ENCODE data around the gene RAB3IP.

Gene RAB3IP

DNA sequence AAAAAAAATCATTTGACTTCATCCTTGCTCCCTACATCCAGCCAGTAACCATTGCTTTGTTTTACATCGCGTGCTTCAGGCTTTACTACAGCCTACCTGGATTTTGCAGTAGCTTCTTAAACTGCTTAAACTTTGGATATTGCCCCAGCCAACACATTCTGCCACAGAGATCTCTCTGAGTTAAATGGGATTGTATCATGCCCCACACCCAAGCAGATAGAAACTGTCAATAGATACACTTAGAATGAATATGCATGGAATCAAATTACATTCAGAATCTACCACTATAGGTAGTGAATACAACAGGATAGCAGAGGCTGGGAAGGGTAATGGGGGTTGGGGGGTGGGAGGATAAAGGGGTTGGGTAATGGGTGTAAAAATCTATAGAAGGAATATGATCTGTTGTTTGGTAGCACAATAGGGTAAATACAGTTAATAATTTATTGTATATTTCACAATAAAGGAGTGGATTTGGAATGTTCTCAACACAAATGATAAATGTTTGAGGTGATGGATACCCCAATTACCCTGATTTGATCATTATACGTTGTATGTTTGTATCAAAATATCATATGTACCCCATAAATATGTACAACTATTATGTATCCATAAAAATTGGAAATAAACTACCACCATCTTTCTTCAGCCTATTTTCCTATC is 83.7 kb downstream of the RAB3IP start:
- Histone ChIP-seq H3K27me3 (ENCODE audit: insufficient read depth, insufficient read length) (no peaks in the 10 kb centered on the region), H3K36me3 (ENCODE audit: insufficient read depth, insufficient read length, low read length) (no peaks in the 10 kb centered on the region), H3K4me1 (ENCODE audit: insufficient read depth, insufficient read length) (no peaks in the 10 kb centered on the region), H3K9ac (ENCODE audit: insufficient read length, low read depth) (no peak overlapping the region), H3K4me3 (ENCODE audit: insufficient read length, low read depth) (no peak overlapping the region), H3K9me3 (ENCODE audit: insufficient read depth, low read length) (no peaks in the 10 kb centered on the region)
- DNase-seq (ENCODE audit: low read depth, low spot score): no peak
- TF ChIP-seq YY1 (IDR thresholded peaks at IDR 0.05; ENCODE audit: insufficient read depth, insufficient read length): no peak
- no peak for TF ChIP-seq ZNF274 (IDR thresholded peaks at IDR 0.05; ENCODE audit: low read depth, low read length)
- no peak for TF ChIP-seq SUZ12 (IDR thresholded peaks at IDR 0.05; ENCODE audit: extremely low read depth, insufficient read depth, insufficient read length)

DNA sequence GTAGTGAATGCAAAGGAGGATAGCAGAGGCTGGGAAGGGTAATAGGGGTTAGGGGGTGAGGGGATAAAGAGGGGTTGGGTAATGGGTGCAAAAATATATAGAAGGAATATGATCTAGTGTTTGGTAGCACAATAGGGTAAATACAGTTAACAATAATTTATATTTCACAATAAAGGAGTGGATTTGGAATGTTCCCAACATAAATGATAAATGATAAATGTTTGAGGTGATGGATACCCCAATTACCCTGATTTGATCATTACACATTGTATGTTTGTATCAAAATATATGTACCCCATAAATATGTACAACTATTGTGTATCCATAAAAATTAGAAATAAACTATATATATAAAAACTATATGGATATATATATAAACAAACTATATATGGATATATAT is 85.4 kb downstream of the RAB3IP start:
- no peaks in the 10 kb centered on the region for H3K36me3 ChIP-seq (ENCODE audit: insufficient read depth, insufficient read length, low read length)
- H3K9ac ChIP-seq (ENCODE audit: insufficient read length, low read depth): no peak overlapping the region
- no peaks in the 10 kb centered on the region for H3K27me3 ChIP-seq (ENCODE audit: insufficient read depth, insufficient read length)
- TF ChIP-seq YY1 (IDR thresholded peaks at IDR 0.05; ENCODE audit: insufficient read depth, insufficient read length) (no peak), ZNF274 (IDR thresholded peaks at IDR 0.05; ENCODE audit: low read depth, low read length) (no peak), SUZ12 (IDR thresholded peaks at IDR 0.05; ENCODE audit: extremely low read depth, insufficient read depth, insufficient read length) (no peak)
- no peak for DNase-seq (ENCODE audit: low read depth, low spot score)
- H3K4me3 ChIP-seq (ENCODE audit: insufficient read length, low read depth): no peak overlapping the region
- no peaks in the 10 kb centered on the region for H3K4me1 ChIP-seq (ENCODE audit: insufficient read depth, insufficient read length)
- no peaks in the 10 kb centered on the region for H3K9me3 ChIP-seq (ENCODE audit: insufficient read depth, low read length)

DNA sequence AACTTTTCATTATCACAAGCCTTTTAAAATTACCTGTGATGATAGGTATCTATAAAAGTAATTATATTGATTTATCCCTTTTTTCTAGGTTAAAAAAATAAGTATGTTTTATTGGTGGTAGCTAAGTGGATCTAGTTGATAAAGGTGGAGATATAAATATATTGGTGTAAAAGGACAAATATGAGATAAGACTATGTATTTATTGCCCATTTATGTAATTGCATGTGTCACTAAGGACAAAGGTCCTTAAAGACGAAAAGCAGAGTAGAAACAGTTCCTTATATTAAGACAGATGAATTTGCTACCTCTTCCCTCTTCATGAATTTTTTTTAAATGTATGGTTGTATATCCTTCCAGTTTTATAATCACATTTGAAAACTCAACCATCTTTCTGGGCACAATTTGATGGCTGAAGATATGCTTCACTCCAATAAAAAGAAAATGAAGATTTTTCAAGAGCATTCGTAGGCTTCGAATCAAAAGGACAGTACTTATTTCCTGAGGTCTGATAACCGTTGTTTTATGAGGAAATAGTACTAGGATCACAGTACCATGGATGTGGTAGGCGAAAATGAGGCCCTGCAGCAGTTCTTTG is 86.4 kb downstream of the RAB3IP start, which contains the start of gene MYRFL:
Gene MYRFL, plus strand, starts transcription at position 262 of the 595 bp plus-strand sequence. Its CDS starts 291 bp downstream, at position 553.
- no peak for DNase-seq (ENCODE audit: low read depth, low spot score)
- no peaks in the 10 kb centered on the region for H3K27me3 ChIP-seq (ENCODE audit: insufficient read depth, insufficient read length)
- TF ChIP-seq ZNF274 (IDR thresholded peaks at IDR 0.05; ENCODE audit: low read depth, low read length) (no peak), SUZ12 (IDR thresholded peaks at IDR 0.05; ENCODE audit: extremely low read depth, insufficient read depth, insufficient read length) (no peak), YY1 (IDR thresholded peaks at IDR 0.05; ENCODE audit: insufficient read depth, insufficient read length) (no peak)
- H3K36me3 ChIP-seq (ENCODE audit: insufficient read depth, insufficient read length, low read length): no peaks in the 10 kb centered on the region
- H3K4me1 ChIP-seq (ENCODE audit: insufficient read depth, insufficient read length): no peaks in the 10 kb centered on the region
- no peak within 1 kb of the TSS for H3K4me3 ChIP-seq (ENCODE audit: insufficient read length, low read depth)
- no peaks in the 10 kb centered on the region for H3K9me3 ChIP-seq (ENCODE audit: insufficient read depth, low read length)
- no peak within 1 kb of the TSS for H3K9ac ChIP-seq (ENCODE audit: insufficient read length, low read depth)

DNA sequence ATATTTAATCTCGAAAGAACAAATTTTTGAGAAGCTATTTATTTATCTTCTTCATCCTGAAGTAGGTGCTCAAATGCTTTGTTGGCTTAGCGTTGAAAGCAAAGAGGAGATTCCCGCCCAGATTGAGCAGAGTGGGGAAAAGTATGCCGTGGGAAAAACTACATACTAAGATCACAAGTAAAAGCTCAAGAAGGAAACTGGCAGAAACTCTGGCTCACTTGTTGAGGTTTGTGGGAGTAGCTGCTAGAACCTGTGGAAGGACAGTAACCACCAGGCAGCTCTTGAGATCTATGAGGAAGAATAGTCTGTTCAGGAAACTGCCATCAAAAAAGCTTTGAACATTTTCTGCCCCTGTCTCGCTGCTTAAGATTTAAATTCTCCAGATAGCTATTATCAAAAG is 90.2 kb downstream of the RAB3IP start:
- TF ChIP-seq YY1 (IDR thresholded peaks at IDR 0.05; ENCODE audit: insufficient read depth, insufficient read length) (no peak), SUZ12 (IDR thresholded peaks at IDR 0.05; ENCODE audit: extremely low read depth, insufficient read depth, insufficient read length) (no peak), ZNF274 (IDR thresholded peaks at IDR 0.05; ENCODE audit: low read depth, low read length) (no peak)
- Histone ChIP-seq H3K4me3 (ENCODE audit: insufficient read length, low read depth) (no peak overlapping the region), H3K27me3 (ENCODE audit: insufficient read depth, insufficient read length) (no peaks in the 10 kb centered on the region), H3K36me3 (ENCODE audit: insufficient read depth, insufficient read length, low read length) (no peaks in the 10 kb centered on the region), H3K9ac (ENCODE audit: insufficient read length, low read depth) (no peak overlapping the region), H3K9me3 (ENCODE audit: insufficient read depth, low read length) (no peaks in the 10 kb centered on the region), H3K4me1 (ENCODE audit: insufficient read depth, insufficient read length) (no peaks in the 10 kb centered on the region)
- no peak for DNase-seq (ENCODE audit: low read depth, low spot score)

DNA sequence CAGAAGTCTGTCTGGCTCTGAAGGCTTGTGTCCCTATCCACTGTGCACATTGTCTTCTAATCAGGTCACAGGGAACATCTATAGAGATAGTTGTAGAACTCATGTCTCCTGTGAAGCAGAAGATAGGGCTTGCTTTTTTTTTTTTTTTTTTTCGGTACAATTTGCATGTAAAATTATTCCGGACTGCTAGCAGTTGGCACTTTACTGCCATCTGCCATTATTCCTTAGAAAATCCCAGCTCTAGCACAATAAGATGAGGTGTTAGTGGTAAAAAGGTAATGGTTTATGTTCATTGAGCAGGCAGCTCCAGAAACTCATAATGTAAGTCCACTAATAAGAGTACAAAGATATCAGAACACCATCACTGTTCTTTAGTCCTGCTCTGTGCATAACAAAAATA is 95.0 kb downstream of the RAB3IP start:
- Histone ChIP-seq H3K4me1 (ENCODE audit: insufficient read depth, insufficient read length) (no peaks in the 10 kb centered on the region), H3K36me3 (ENCODE audit: insufficient read depth, insufficient read length, low read length) (no peaks in the 10 kb centered on the region), H3K4me3 (ENCODE audit: insufficient read length, low read depth) (no peak overlapping the region), H3K9me3 (ENCODE audit: insufficient read depth, low read length) (no peaks in the 10 kb centered on the region), H3K9ac (ENCODE audit: insufficient read length, low read depth) (no peak overlapping the region), H3K27me3 (ENCODE audit: insufficient read depth, insufficient read length) (no peaks in the 10 kb centered on the region)
- TF ChIP-seq ZNF274 (IDR thresholded peaks at IDR 0.05; ENCODE audit: low read depth, low read length) (no peak), SUZ12 (IDR thresholded peaks at IDR 0.05; ENCODE audit: extremely low read depth, insufficient read depth, insufficient read length) (no peak), YY1 (IDR thresholded peaks at IDR 0.05; ENCODE audit: insufficient read depth, insufficient read length) (no peak)
- no peak for DNase-seq (ENCODE audit: low read depth, low spot score)

DNA sequence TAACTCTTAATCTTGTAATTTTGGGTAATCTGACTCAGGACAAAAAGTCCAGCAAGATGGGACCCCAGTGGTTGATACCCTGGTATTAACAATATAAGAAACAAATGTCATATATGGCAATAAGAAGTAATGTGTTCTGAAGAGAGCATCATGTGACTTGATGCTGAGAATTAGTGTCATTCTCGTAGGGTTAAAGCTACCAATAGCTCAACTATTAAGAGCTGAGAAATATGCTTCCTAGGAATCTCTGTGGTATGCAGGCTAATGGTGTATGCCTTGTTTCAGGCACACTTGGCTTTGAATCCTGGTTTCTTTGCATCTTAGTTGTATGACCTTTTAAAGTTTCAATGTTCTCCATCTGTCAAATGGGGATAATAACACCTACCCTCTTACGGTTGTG is 95.5 kb downstream of the RAB3IP start:
- H3K9me3 ChIP-seq (ENCODE audit: insufficient read depth, low read length): no peaks in the 10 kb centered on the region
- H3K9ac ChIP-seq (ENCODE audit: insufficient read length, low read depth): no peak overlapping the region
- H3K4me1 ChIP-seq (ENCODE audit: insufficient read depth, insufficient read length): no peaks in the 10 kb centered on the region
- H3K4me3 ChIP-seq (ENCODE audit: insufficient read length, low read depth): no peak overlapping the region
- DNase-seq (ENCODE audit: low read depth, low spot score): no peak
- TF ChIP-seq SUZ12 (IDR thresholded peaks at IDR 0.05; ENCODE audit: extremely low read depth, insufficient read depth, insufficient read length): no peak
- no peak for TF ChIP-seq YY1 (IDR thresholded peaks at IDR 0.05; ENCODE audit: insufficient read depth, insufficient read length)
- no peak for TF ChIP-seq ZNF274 (IDR thresholded peaks at IDR 0.05; ENCODE audit: low read depth, low read length)
- H3K36me3 ChIP-seq (ENCODE audit: insufficient read depth, insufficient read length, low read length): no peaks in the 10 kb centered on the region
- no peaks in the 10 kb centered on the region for H3K27me3 ChIP-seq (ENCODE audit: insufficient read depth, insufficient read length)

DNA sequence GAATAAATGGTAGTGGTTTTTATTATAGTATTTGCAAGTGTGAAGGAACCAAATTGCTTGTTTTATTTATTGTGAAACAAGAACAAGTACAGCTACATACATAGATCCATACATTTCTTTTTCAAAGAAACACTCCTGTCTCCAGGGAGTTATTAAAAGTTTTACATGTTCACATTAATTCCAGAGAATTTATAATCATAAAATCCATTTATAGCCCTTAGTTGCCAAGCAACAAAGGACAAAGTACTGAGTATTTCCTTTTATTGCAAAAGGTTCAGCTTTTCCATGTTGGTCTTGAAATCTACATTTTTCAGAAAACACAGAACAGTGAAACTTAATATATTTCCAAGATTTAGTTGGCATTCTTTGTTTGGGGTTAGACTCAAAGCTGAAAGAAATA is 95.9 kb downstream of the RAB3IP start:
- H3K9me3 ChIP-seq (ENCODE audit: insufficient read depth, low read length): no peaks in the 10 kb centered on the region
- H3K36me3 ChIP-seq (ENCODE audit: insufficient read depth, insufficient read length, low read length): no peaks in the 10 kb centered on the region
- H3K4me3 ChIP-seq (ENCODE audit: insufficient read length, low read depth): no peak overlapping the region
- DNase-seq (ENCODE audit: low read depth, low spot score): no peak
- no peaks in the 10 kb centered on the region for H3K27me3 ChIP-seq (ENCODE audit: insufficient read depth, insufficient read length)
- H3K4me1 ChIP-seq (ENCODE audit: insufficient read depth, insufficient read length): no peaks in the 10 kb centered on the region
- no peak for TF ChIP-seq SUZ12 (IDR thresholded peaks at IDR 0.05; ENCODE audit: extremely low read depth, insufficient read depth, insufficient read length)
- no peak overlapping the region for H3K9ac ChIP-seq (ENCODE audit: insufficient read length, low read depth)

Data from NT2/D1 (cell line).